ENCODE results near the gene SWI5. TPM values are rescaled to one million over a fixed set of nuclear protein-coding genes. Genes with fewer than 3 reads are reported as not detected.

Gene SWI5
- total and polyA plus RNA-seq, 9 of the 15 experiments (the other 6 are each of a cell fraction or from before 2014, with no cell fraction given) = 62.8 to 133 (median 95.9) TPM

- H3K36me3 ChIP-seq (ENCODE audit: control insufficient read depth, insufficient read depth, low read length) = peaks cover 6% of the 10 kb centered on the region; the same call in 1 of the 3 replicates
- intact Hi-C loops (cut with micrococcal nuclease) (no loop called here), in situ Hi-C loops (cut with MboI) (loop anchor here (25.0 kb wide), 1 partner anchor 1507 kb away; no protein-coding TSS in a partner anchor)
- H4K20me1 ChIP-seq (replicated peaks; ENCODE audit: control insufficient read depth, insufficient read depth, low read length) = no peaks in the 10 kb centered on the region
- H3K27me3 ChIP-seq (ENCODE audit: control insufficient read depth in 2 of 2, insufficient read depth in 2 of 2, low read length in 2 of 2) = no peaks in the 10 kb centered on the region
- peaks cover 21% of the 10 kb centered on the region for H3K79me2 ChIP-seq (ENCODE audit: control insufficient read depth, insufficient read depth, low read length)
- DNase-seq (ENCODE audit: extremely low read depth in 1 of 4, low spot score in 3 of 4) (peak in 1 of 4 experiments; percentile 21), FAIRE-seq (no peak), ATAC-seq (no peak)
- ChIA-PET POLR2A (interaction anchor here (0.6 to 1.2 kb wide), 5 partner anchors 11 to 63 kb away, joined by 3 to 6 read pairs (median 3); no protein-coding TSS in a partner anchor), CTCF (ENCODE audit: low intra/inter-chr PET ratio) (interaction anchor here (1.3 kb wide), 1 partner anchor 87 kb away, joined by 4 read pairs; no protein-coding TSS in a partner anchor)
- 0 out of 2 replicates have a peak, but pooled peaks cover 2% of the 10 kb centered on the region for H3K9me3 ChIP-seq (replicated peaks; ENCODE audit: control insufficient read depth, insufficient read depth, low read depth, low read length)
- H2AFZ ChIP-seq (ENCODE audit: low read depth, low read length) = no peak overlapping the region
- 92% methylated on average over 5 of the region's 5 CpGs for WGBS (ENCODE audit: insufficient coverage, low coverage, missing lambda C conversion rate)
- H3K4me2 ChIP-seq (ENCODE audit: insufficient read depth, low read length) = peak overlapping the region; percentile 69; the same call in 1 of the 2 replicates
- H3K9me1 ChIP-seq (ENCODE audit: control insufficient read depth, insufficient read depth, low read length) = no peaks in the 10 kb centered on the region
- H3K9ac ChIP-seq (ENCODE audit: insufficient read depth in 1 of 2, low read depth in 2 of 2, low read length in 2 of 2) = peak overlapping the region; percentile 52 to 64; a peak in 2 of 4 replicates
- peaks cover 28 to 46% of the 10 kb centered on the region in 2 experiments for H3K4me1 ChIP-seq (replicated peaks in 1 of 2; ENCODE audit: control insufficient read depth in 2 of 2, insufficient read depth in 2 of 2, low read length in 2 of 2)
- H3K4me3 ChIP-seq = no peak overlapping the region
- no peak overlapping the region; the same call in 2 of the 3 replicates for H3K27ac ChIP-seq (ENCODE audit: extremely low read depth, low read depth, low read length)
- BruUV-seq (replicated peaks) = no TSS peak
- TF ChIP-seq NCOR1 (IDR thresholded peaks at IDR 0.05) = no peak
- no peak for TF ChIP-seq SMARCC2 (IDR thresholded peaks at IDR 0.05; ENCODE audit: low read depth)
- TF ChIP-seq MECOM (CRISPR knock-in tag; IDR thresholded peaks at IDR 0.05) = no peak
- TF ChIP-seq FOS (IDR thresholded peaks at IDR 0.05; ENCODE audit: extremely low read depth, insufficient read length) = no peak
- TF ChIP-seq CTCF (IDR thresholded peaks at IDR 0.05 in 2 of 3, conservative IDR thresholded peaks at IDR 0.05 in 1 of 3; ENCODE audit: insufficient read depth in 2 of 3, low read depth in 1 of 3, low read length in 3 of 3) = no peak
- TF ChIP-seq KLF6 (CRISPR knock-in tag; IDR thresholded peaks at IDR 0.05; ENCODE audit: borderline replicate concordance) = no peak
- no peak for TF ChIP-seq RBM34 (IDR thresholded peaks at IDR 0.05; ENCODE audit: borderline replicate concordance, insufficient read depth, low read length)
- no peak for TF ChIP-seq HDAC1 (IDR thresholded peaks at IDR 0.05)
- TF ChIP-seq CBX3 (IDR thresholded peaks at IDR 0.05; ENCODE audit: borderline replicate concordance in 1 of 2, low read length in 2 of 2) = no peak
- no peak for TF ChIP-seq CHAMP1 (IDR thresholded peaks at IDR 0.05)
- no peak for TF ChIP-seq CEBPG (CRISPR knock-in tag; IDR thresholded peaks at IDR 0.05)
- TF ChIP-seq CEBPG (tag; conservative IDR thresholded peaks at IDR 0.05 in 1 of 2, IDR thresholded peaks at IDR 0.05 in 1 of 2) = peak in 1 of 2 experiments; percentile 40; a peak in 1 of 4 replicates
- no peak for TF ChIP-seq KHSRP (IDR thresholded peaks at IDR 0.05)
- TF ChIP-seq SAFB2 (IDR thresholded peaks at IDR 0.05; ENCODE audit: borderline replicate concordance, low read depth, low read length, severe bottlenecking) = no peak
- TF ChIP-seq HBP1 (CRISPR knock-in tag; IDR thresholded peaks at IDR 0.05) = 0 out of 2 replicates have a peak, but pooled peaks have one; percentile 43
- no peak for TF ChIP-seq ZNF583 (CRISPR knock-in tag; IDR thresholded peaks at IDR 0.05)
Observed at GRCh38 chr9:128280084-128280622, 4.1 kb downstream of the SWI5 start.
